HT-29 (cell line): ENCODE results near the gene EPS8L2. TPM values are rescaled to one million over a fixed set of nuclear protein-coding genes. Genes with fewer than 3 reads are reported as not detected.
A peak's percentile ranks its signal among the peaks of the same experiment; 100 is the strongest.

Experiments
- DNase-seq: peaks from one replicate; pipeline ENCODE4 v3.0.0-alpha.2; 2015; ENCODE audit warnings: low spot score
- total RNA-seq: library from RNA; depleted of rRNA; stranded (reverse); fragments of >200 nt; shearing (Covaris generic); gene quantifications from 2 replicates; pipeline ENCODE4 v1.2.3, GENCODE V29; 2014; rRNA removed

Gene EPS8L2
- total RNA-seq, 1 experiment from 2014 or later, result 503 TPM

- peak; percentile 64 for DNase-seq
Observed at GRCh38 chr11:774873-775592, 69.0 kb downstream of the EPS8L2 start.

- no peak for DNase-seq
Observed at GRCh38 chr11:776263-776560, 70.2 kb downstream of the EPS8L2 start.

GRCh38 chr11:776561-777287 is 70.7 kb downstream of the EPS8L2 start:
- DNase-seq, result peak; percentile 39

Other genes with a start within 250 kb of the EPS8L2 start
- gene RNH1, start 199.0 kb upstream of the EPS8L2 start, total RNA-seq, result 470 and 513 TPM in 2 replicates
- gene HRAS, start 170.7 kb upstream of the EPS8L2 start, total RNA-seq, result 217 and 259 TPM in 2 replicates
- 8.1 and 10.0 TPM in 2 replicates for gene LRRC56, start 168.7 kb upstream of the EPS8L2 start, total RNA-seq
- gene LMNTD2, start 145.5 kb upstream of the EPS8L2 start, total RNA-seq, result 5.3 and 6.9 TPM in 2 replicates
- 515 and 552 TPM in 2 replicates for gene RASSF7, start 145.3 kb upstream of the EPS8L2 start, total RNA-seq
- gene PHRF1, start 129.8 kb upstream of the EPS8L2 start, total RNA-seq, result 75.3 and 82.0 TPM in 2 replicates
- gene IRF7, start 90.3 kb upstream of the EPS8L2 start, total RNA-seq, result 263 and 329 TPM in 2 replicates
- gene CDHR5, start 81.3 kb upstream of the EPS8L2 start, total RNA-seq, result 11.9 and 12.1 TPM in 2 replicates
- gene SCT, start 79.0 kb upstream of the EPS8L2 start, total RNA-seq, result not detected in 2 replicates
- 0.34 and 0.92 TPM in 2 replicates for gene DRD4, start 69.0 kb upstream of the EPS8L2 start, total RNA-seq
- gene DEAF1, start 11.0 kb upstream of the EPS8L2 start, total RNA-seq, result 77.8 and 139 TPM in 2 replicates
- gene TMEM80, start 10.4 kb upstream of the EPS8L2 start, total RNA-seq, result 73.6 and 76.8 TPM in 2 replicates
- 669 and 686 TPM in 2 replicates for gene TALDO1, start 41.2 kb downstream of the EPS8L2 start, total RNA-seq
- gene GATD1, start 71.3 kb downstream of the EPS8L2 start, total RNA-seq, result 128 and 132 TPM in 2 replicates
- 0.47 TPM in 1 of 2 replicates, not detected in the other for gene CEND1, start 83.9 kb downstream of the EPS8L2 start, total RNA-seq
- gene SLC25A22, start 92.0 kb downstream of the EPS8L2 start, total RNA-seq, result 82.6 and 108 TPM in 2 replicates
- gene PIDD1, start 99.0 kb downstream of the EPS8L2 start, total RNA-seq, result 31.7 and 53.9 TPM in 2 replicates
- 1,913 and 1,915 TPM in 2 replicates for gene RPLP2, start 103.7 kb downstream of the EPS8L2 start, total RNA-seq
- gene PNPLA2, start 112.7 kb downstream of the EPS8L2 start, total RNA-seq, result 174 and 202 TPM in 2 replicates
- gene CRACR2B, start 121.7 kb downstream of the EPS8L2 start, total RNA-seq, result 204 and 225 TPM in 2 replicates
- 916 and 940 TPM in 2 replicates for gene CD151, start 126.7 kb downstream of the EPS8L2 start, total RNA-seq
- gene POLR2L, start 136.3 kb downstream of the EPS8L2 start, total RNA-seq, result 1,254 and 1,310 TPM in 2 replicates
- gene TSPAN4, start 136.6 kb downstream of the EPS8L2 start, total RNA-seq, result 29.2 and 39.6 TPM in 2 replicates
- 68.2 and 80.6 TPM in 2 replicates for gene CHID1, start 204.6 kb downstream of the EPS8L2 start, total RNA-seq
- gene AP2A2, start 219.6 kb downstream of the EPS8L2 start, total RNA-seq, result 38.5 and 46.6 TPM in 2 replicates